OCI-LY1 (cell line): Measurements from ENCODE around the gene ACAN.

ENCODE experiments used
- EZH2 ChIP-seq: fragments of 200-600 bp; sonication (generic), shearing (Covaris generic); IDR thresholded peaks from 2 replicates; pipeline ENCODE4 v1.8.0; 2017; ENCODE audit warnings: borderline replicate concordance, mixed run types, mild to moderate bottlenecking, antibody characterized with exemption, low read length, moderate library complexity, mixed read lengths
- TF ChIP-seq, protein P1 (sequence below): fragments of 200-600 bp; sonication (generic), shearing (Covaris generic); IDR thresholded peaks from 2 replicates; pipeline ENCODE4 v1.5.1; 2017; ENCODE audit warnings: mild to moderate bottlenecking, antibody characterized with exemption, low read length, moderate library complexity, mixed read lengths

DNA sequence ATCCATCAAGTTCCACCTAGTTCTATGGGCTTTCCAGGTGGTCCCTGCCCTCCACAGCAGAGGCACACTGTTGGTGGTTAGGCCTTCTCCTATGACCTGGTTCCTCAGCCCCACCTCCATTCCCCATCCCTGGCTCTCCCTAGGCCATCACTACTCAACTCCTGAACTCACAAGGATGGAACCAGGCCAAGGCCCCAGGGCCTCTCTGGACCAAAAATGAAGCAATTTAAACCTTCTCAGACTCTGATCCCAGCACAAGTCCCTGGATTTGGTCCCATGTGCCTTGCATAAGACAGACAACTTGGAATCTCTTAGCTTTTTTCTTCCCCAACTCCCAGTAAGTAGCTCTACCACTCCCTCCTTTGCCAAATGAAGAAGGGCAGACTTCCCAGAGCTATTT, 14.4 kb upstream of the ACAN start:
- TF ChIP-seq, protein P1, sequence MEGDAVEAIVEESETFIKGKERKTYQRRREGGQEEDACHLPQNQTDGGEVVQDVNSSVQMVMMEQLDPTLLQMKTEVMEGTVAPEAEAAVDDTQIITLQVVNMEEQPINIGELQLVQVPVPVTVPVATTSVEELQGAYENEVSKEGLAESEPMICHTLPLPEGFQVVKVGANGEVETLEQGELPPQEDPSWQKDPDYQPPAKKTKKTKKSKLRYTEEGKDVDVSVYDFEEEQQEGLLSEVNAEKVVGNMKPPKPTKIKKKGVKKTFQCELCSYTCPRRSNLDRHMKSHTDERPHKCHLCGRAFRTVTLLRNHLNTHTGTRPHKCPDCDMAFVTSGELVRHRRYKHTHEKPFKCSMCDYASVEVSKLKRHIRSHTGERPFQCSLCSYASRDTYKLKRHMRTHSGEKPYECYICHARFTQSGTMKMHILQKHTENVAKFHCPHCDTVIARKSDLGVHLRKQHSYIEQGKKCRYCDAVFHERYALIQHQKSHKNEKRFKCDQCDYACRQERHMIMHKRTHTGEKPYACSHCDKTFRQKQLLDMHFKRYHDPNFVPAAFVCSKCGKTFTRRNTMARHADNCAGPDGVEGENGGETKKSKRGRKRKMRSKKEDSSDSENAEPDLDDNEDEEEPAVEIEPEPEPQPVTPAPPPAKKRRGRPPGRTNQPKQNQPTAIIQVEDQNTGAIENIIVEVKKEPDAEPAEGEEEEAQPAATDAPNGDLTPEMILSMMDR: no peak
- no peak for TF ChIP-seq EZH2
